Epidermal melanocyte (primary cell): ENCODE data around the gene DIRAS1.
A peak's percentile ranks its signal among the peaks of the same experiment; 100 is the strongest.

ENCODE experiments used
- DNase-seq: peaks from one replicate; pipeline ENCODE4 v3.0.0; 2011; ENCODE audit warnings: low spot score; ENCODE audit not compliant: insufficient read length

The DIRAS1 gene

DNA sequence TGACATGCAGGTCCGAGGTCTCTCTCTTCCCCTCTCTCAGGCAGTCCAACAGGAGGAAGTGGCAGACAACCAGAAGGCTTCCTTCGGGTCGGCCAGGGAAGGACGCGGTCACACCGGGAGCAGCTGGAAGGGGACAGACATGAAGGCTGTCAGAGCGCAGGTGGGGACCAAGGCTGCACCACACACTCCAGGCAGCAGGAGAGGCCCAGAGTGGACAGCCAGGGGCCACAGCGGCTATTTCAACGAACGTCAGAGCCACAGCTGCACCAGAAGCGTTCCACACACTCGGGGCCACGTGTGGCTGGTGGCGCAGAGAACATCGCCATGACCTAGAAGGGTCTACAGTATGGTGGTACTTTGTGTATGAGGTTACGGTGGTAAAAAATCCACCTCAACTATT is 34.6 kb upstream of the DIRAS1 start:
- no peak for DNase-seq

- DNase-seq: no peak
These were observed 34.2 kb upstream of the DIRAS1 start for GRCh38 chr19:2755448-2755705.

DNA sequence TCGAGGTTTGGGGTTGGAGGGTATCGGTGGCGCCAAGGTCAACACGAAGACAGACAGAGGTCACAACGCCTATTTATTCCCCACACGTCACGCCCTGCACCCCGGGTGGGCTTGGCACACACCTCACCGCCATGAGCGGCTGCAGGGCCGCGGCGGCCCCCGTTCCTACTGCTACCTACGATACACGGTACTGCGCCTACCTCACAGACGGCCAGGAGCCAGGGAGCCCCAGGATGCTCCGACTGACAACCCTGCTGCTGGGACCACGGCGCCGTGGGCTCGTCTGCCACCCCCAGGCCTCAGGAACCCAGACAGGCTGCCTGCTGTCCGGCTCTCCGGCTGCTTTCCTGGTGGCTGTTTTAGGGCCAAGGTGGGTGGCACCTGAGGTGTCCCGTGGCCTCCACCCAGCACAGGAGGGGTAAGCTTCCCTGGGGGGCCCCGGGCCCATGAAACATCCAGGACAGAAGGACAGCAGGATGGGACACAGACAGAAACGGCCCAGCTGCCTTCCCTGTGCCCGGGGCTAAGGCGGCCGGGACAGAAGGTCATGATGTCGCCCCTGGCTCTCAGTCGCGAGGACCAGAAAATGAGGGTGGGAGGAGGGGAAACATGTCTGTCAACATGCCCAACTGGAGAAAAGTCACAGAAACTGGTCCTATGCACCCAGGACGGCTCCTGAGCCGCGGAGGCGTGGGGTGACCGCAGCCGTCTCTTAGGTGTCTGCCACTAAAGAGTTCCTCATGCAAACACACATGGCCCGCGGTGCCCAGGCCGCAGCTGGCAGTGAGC is 33.7 kb upstream of the DIRAS1 start:
- DNase-seq: no peak

- no peak for DNase-seq
These were observed 30.3 kb upstream of the DIRAS1 start for GRCh38 chr19:2751438-2751830.

DNA sequence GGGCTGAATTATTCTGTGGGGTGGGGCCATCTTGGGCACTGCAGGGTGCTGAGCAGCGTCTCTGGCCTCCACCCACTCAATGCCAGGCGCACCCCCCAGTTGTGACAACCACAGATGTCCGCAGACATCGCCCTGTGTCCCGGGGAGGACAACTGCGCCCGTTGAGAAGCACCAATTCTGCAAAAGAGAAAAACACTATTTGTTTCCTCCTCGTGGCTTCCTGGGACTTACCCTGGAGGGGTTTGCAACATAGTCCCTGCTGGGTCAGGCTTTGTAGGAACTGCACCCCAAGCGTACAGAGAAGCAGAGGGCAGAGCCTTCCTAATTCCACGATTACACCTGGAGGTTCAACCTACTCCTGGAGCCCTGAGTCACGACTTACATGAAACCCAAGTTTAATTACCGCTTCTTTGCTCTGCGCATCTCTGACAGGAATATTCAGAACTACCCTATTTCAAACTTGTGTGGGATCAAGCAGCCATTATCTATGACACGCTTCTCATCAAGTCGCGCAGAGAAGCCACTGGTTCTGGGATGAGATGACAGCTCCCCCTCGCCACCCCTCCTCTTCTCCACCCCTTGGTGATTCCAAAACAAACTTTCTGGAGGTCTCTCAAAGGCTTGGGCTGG is 29.8 kb upstream of the DIRAS1 start:
- no peak for DNase-seq

DNA sequence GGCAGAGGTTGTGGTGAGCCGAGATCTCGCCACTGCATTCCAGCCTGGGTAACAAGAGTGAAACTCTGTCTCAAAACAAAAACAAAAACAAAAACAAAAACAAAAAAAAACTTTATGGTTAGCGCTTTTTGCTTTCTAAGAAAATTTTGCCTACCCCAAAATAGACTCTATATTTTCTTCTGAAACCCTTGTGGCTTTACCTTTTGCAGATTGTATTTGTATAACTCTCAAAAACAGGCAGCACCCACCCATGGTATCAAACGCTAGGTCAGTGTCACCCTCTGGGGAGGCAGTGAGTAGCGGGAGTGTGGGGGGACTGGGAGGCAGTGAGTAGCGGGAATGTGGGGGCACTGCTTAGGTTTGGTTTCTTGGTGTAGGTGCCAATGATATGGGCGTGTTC is 26.2 kb upstream of the DIRAS1 start:
- DNase-seq: no peak

DNA sequence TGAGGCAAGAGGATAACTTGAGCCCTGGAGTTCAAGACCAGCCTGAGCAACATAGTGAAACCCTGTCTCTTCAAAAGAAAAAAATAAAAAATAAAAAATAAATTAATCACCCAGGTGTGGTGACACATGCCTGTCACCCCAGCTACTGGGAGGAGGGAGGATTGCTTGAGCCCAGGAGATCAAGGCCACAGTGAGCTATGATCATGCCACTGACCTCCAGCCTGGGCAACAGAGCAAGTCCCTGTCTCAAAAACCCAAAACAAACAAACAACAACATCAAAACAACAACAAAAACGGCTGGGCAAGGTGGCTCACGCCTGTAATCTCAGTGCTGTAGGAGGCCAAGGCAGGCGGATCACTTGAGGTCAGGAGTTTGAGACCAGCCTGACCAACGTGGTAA is 22.9 kb upstream of the DIRAS1 start:
- no peak for DNase-seq

- no peak for DNase-seq
These were observed 21.9 kb upstream of the DIRAS1 start for GRCh38 chr19:2743099-2743498.

GRCh38 chr19:2740314-2740656 is 19.1 kb upstream of the DIRAS1 start:
- DNase-seq: no peak

- peak; percentile 100 for DNase-seq
These were observed 18.6 kb upstream of the DIRAS1 start, which contains the start of gene SLC39A3 for GRCh38 chr19:2739602-2740313. Gene SLC39A3, minus strand, starts transcription at chr19:2740017. Its CDS starts 2,760 bp downstream, at chr19:2737257.

- DNase-seq: no peak
These were observed 15.5 kb upstream of the DIRAS1 start for GRCh38 chr19:2736550-2737190.

DNA sequence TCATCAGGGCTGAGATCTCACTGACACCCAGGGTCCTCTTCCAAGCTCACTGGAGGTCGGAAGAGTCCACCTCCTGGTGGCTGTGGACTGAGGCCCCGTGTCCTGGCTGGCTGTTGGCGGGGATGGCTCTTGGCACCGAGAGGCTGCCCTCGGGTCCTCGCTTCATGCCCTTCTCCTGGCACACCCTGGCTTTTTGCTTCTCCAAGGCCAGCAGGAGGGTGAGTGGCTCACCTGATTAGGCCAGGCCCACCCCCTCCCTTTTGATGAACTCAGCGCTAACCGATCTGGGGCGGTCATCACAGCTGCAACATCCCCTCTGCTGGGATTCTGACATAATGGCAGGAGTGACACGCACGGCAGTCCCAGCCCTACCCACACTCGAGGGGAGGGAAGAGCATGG is 14.2 kb upstream of the DIRAS1 start:
- no peak for DNase-seq

- no peak for DNase-seq
These were observed 13.6 kb upstream of the DIRAS1 start for GRCh38 chr19:2734589-2735288.

- no peak for DNase-seq
These were observed 12.9 kb upstream of the DIRAS1 start for GRCh38 chr19:2733930-2734588.

DNA sequence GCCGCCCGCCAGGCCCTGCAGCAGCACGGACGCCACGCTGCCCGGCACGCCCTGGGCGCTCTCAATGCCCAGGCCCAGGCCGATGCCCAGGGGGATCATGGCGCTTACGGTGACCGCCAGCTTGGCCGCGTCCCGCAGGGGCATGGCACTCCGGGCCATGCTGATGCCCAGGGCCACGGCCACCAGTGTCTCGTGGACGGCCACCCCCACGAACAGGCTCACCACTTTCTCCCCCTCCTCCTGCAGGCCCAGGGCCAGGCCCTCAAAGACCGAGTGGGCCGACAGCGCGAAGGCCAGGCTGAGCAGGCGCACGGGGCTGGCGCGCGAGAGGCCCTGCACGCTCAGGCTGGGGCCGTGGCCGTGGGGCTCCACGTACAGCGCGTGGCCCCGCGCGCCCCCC is 11.7 kb upstream of the DIRAS1 start:
- no peak for DNase-seq

DNA sequence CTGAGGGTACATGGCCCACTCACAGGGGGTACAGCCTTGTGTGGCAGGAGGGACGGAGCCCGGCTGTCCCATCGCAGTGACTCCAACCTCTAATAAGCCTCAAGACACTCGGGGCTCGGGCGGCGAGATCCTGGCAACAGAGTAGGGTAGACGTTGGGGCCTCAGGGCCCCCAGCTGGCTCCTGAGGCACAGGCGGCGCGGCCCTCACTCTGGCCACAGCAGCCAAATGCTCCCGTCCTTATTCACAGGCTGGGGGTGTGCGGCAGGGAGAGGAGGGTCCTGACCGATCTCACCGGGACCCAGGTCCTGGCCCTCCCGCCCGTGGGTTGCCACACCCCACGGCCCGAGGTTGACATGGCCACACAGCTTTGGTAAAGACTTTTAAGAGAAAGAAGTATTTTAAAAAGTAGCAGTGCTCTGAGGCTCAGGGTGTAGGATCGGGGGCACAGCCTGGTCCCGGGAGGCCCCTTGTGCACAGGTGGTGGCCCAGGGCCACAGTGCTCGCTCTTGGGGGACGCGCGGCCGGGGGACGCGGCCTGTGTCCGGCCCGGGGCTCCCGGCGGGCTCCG is 11.1 kb upstream of the DIRAS1 start:
- no peak for DNase-seq

- no peak for DNase-seq
These were observed 10.2 kb upstream of the DIRAS1 start for GRCh38 chr19:2731181-2731995.

GRCh38 chr19:2729943-2730818 is 9.0 kb upstream of the DIRAS1 start:
- no peak for DNase-seq

DNA sequence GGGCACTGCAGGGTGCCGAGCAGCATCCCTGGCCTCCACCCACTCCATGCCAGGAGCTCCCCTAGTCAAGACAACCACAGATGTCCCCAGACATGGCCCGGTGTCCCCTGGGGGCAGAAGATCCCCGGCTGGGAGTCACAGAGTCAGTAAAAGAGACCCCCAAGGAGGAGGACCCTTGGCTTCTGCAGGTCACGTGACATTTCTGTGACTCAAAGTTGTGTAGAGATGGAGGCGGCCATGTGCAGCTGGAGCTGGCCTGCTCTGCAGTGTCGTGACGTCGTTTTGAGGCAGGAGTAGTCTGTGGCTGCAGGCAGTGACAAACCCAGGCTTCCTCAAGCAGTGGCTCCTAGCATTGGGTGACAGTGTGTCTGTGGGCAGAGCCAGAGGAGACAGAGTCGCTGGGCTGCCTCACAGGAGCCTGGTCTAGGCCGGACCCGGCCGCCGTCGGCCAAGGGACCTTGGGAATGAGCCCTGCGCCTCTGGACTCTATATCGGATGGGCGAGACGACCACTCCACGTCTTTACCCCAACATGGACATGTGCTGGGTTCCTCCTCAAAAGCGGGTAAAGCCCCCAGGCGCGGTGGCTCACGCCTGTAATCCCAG is 7.7 kb upstream of the DIRAS1 start:
- no peak for DNase-seq
